GM12892 (cell line): ENCODE measurements around the gene SHANK3.

Source experiments
- POLR2A ChIP-seq: IDR thresholded peaks from 2 replicates; pipeline ENCODE4 v1.6.1; 2011; ENCODE audit warnings: low read depth, low read length, control low read depth
- POLR2AphosphoS5 ChIP-seq: IDR thresholded peaks from 2 replicates; pipeline ENCODE4 v1.6.1; 2011; ENCODE audit warnings: low read depth, low read length, control low read depth

DNA sequence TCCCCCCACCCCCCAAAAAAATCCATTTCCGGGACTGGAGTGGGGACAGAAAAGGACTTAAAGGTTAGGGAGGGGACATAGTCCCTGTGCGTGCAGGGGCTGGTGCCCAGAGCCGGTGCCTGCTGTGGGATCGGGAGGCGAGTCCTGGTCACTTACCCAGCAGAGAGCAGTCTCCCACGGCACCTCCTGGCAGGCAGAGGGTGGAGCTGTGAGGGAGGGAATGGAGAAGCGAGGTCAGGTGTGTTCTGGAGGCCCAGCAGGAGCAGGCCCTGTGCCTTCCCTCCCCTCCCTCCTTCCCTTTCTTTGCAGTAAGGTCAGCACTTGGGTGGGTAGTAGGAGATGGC, 28.4 kb downstream of the SHANK3 start:
- no peak for TF ChIP-seq POLR2AphosphoS5
- no peak for TF ChIP-seq POLR2A
